Measurements from ENCODE around the gene ARL1. TPM values are rescaled to one million over a fixed set of nuclear protein-coding genes. Genes with fewer than 3 reads are reported as not detected.

Gene ARL1
- total and polyA plus RNA-seq, 2 of the 8 experiments (the other 6 are each of a cell fraction or from before 2014, with no cell fraction given) = 28.9 to 75.2 TPM

- DNase-seq (ENCODE audit: low read depth in 1 of 2, low spot score in 2 of 2) (no peak), FAIRE-seq (no peak)
- Histone ChIP-seq H3K4ac (replicated peaks; ENCODE audit: insufficient read length, low read depth, low read length) (no peak overlapping the region), H3K27me3 (replicated peaks in 1 of 4; ENCODE audit: control insufficient read depth in 3 of 4, extremely low read depth in 1 of 4, insufficient read depth in 3 of 4, low read length in 3 of 4) (no peaks in the 10 kb centered on the region), H3K79me2 (ENCODE audit: control insufficient read depth in 1 of 2, insufficient read depth in 2 of 2, low read length in 2 of 2) (peaks cover 8 to 47% of the 10 kb centered on the region in 2 experiments), H3K9ac (replicated peaks in 1 of 4; ENCODE audit: extremely low read depth in 1 of 4, low read depth in 3 of 4, low read length in 3 of 4) (peak overlapping the region in 3 of 4 experiments; percentile 77 to 84 (median 81); a peak in 6 of 7 replicates), H3K56ac (replicated peaks; ENCODE audit: insufficient read length, low read depth, low read length) (no peak overlapping the region), H3K4me3 (ENCODE audit: extremely low read depth in 1 of 4, insufficient read depth in 2 of 4, low read depth in 3 of 4, low read length in 4 of 4) (peak overlapping the region; percentile 79 to 87 (median 84)), H2BK15ac (ENCODE audit: low read length) (no peak overlapping the region), H2AFZ (ENCODE audit: low read length) (0 out of 2 replicates have a peak overlapping the region, but pooled peaks have one; percentile 12), H2BK120ac (replicated peaks; ENCODE audit: low read depth, low read length) (no peak overlapping the region), H4K8ac (ENCODE audit: extremely low read depth, insufficient read depth, low read length) (peak overlapping the region; percentile 58; the same call in 1 of the 2 replicates), H3K23me2 (ENCODE audit: low read depth, low read length) (peaks cover 9% of the 10 kb centered on the region), H2AK5ac (ENCODE audit: low read depth, low read length) (no peak overlapping the region), H3K9me3 (ENCODE audit: insufficient read depth in 2 of 2, low read depth in 1 of 2, low read length in 1 of 2) (no peaks in the 10 kb centered on the region), H2BK20ac (ENCODE audit: low read length) (no peak overlapping the region), H2BK5ac (ENCODE audit: low read depth, low read length) (no peak overlapping the region), H3K18ac (ENCODE audit: extremely low read depth, low read length) (no peak overlapping the region), H3K36me3 (ENCODE audit: control insufficient read depth in 2 of 4, insufficient read depth in 4 of 4, low read length in 3 of 4) (peaks cover 0 to 3% (median 0%) of the 10 kb centered on the region in 4 experiments; a peak in 2 of 8 replicates), H3K23ac (ENCODE audit: insufficient read length) (no peak overlapping the region), H3K4me2 (ENCODE audit: insufficient read depth in 1 of 2, low read depth in 2 of 2, low read length in 2 of 2) (peak overlapping the region; percentile 84 to 97), H4K20me1 (replicated peaks in 1 of 2; ENCODE audit: control insufficient read depth in 1 of 2, insufficient read depth in 2 of 2, low read length in 2 of 2) (peaks cover 0 to 7% of the 10 kb centered on the region in 2 experiments), H3K79me1 (ENCODE audit: low read depth, low read length) (no peaks in the 10 kb centered on the region), H3K27ac (ENCODE audit: low read depth, low read length) (peak overlapping the region; percentile 74; the same call in 1 of the 2 replicates), H4K91ac (replicated peaks; ENCODE audit: insufficient read length, low read length) (no peak overlapping the region), H2BK12ac (ENCODE audit: low read depth, low read length) (no peak overlapping the region), H3K4me1 (replicated peaks in 1 of 4; ENCODE audit: control insufficient read depth in 3 of 4, insufficient read depth in 4 of 4, low read length in 3 of 4) (peaks cover 0 to 6% (median 0%) of the 10 kb centered on the region in 4 experiments; a peak in 2 of 7 replicates), H3K14ac (ENCODE audit: insufficient read length) (no peak overlapping the region), H4K5ac (ENCODE audit: insufficient read length, low read depth, low read length) (no peak overlapping the region)
- TF ChIP-seq BCL11A (IDR thresholded peaks at IDR 0.05; ENCODE audit: low read depth in 2 of 2, low read length in 2 of 2) = no peak
- TF ChIP-seq EP300 (IDR thresholded peaks at IDR 0.05; ENCODE audit: borderline replicate concordance in 1 of 2, low read depth in 2 of 2, low read length in 2 of 2) = no peak
- TF ChIP-seq SP4 (IDR thresholded peaks at IDR 0.05; ENCODE audit: low read length) = no peak
- ChIA-PET POLR2A (ENCODE audit: partially characterized antibody) (interaction anchor here (2.5 kb wide), 1 partner anchor 12 kb away, joined by 12 read pairs; no protein-coding TSS in a partner anchor), CTCF (ENCODE audit: partially characterized antibody) (interaction anchor here (0.6 to 1.7 kb wide), 5 partner anchors 367 to 549 kb away, joined by 3 to 5 read pairs (median 4); no protein-coding TSS in a partner anchor)
- WGBS, 2 experiments (ENCODE audit: extremely low coverage in 1 of 2, insufficient coverage in 1 of 2, insufficient read length in 1 of 2, insufficient replicate concordance in 2 of 2, low coverage in 1 of 2, low lambda C conversion rate in 2 of 2, missing lambda C conversion rate in 1 of 2) = 4% methylated on average over 17 of the region's 18 CpGs; no CpG with 5 or more reads in 1 of the 2 experiments
Measured at GRCh38 chr12:101407049-101407435, 530 bp downstream of the ARL1 start.
